Caki2 (cell line): ENCODE results near the gene LDB2. TPM values are rescaled to one million over a fixed set of nuclear protein-coding genes. Genes with fewer than 3 reads are reported as not detected.

ENCODE experiments used
- DNase-seq: peaks from one replicate; pipeline ENCODE4 v3.0.0-alpha.2; 2015; ENCODE audit warnings: low read depth
- in situ Hi-C: cut with HindIII; loops from 2 replicates; pipeline ENCODE4 v1.10.0; 2016; ENCODE audit warnings: low sequenced_read_pairs, low pct_unique_long_range_greater_than_20kb, mixed read lengths
- total RNA-seq: library from RNA; depleted of rRNA; stranded (reverse); fragments of >200 nt; shearing (Covaris generic); gene quantifications from 2 replicates; pipeline ENCODE4 v1.2.3, GENCODE V29; 2014; ENCODE audit warnings: low replicate concordance

LDB2 gene
- total RNA-seq, 1 experiment from 2014 or later = not detected

DNA sequence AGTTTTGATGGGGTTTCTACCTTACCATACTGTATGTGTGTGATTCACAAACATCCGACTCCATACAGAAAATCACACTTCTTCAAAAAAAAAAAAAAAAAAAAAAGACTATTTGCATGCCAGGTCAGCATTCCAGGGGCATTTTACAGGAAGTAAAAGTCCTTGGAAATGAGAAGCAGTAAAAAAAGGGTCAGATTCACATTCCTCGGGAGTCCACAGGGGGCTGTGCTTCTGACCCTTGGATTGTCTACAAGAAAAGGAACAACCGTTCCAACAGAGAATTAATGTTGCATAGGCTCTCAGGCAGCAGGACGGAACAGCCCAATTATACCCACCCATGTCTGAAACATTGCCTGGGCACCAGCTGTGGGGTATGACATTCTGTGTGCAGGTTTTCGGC is 290.3 kb downstream of the LDB2 start:
- DNase-seq = no peak
- in situ Hi-C loops = no loop called here

DNA sequence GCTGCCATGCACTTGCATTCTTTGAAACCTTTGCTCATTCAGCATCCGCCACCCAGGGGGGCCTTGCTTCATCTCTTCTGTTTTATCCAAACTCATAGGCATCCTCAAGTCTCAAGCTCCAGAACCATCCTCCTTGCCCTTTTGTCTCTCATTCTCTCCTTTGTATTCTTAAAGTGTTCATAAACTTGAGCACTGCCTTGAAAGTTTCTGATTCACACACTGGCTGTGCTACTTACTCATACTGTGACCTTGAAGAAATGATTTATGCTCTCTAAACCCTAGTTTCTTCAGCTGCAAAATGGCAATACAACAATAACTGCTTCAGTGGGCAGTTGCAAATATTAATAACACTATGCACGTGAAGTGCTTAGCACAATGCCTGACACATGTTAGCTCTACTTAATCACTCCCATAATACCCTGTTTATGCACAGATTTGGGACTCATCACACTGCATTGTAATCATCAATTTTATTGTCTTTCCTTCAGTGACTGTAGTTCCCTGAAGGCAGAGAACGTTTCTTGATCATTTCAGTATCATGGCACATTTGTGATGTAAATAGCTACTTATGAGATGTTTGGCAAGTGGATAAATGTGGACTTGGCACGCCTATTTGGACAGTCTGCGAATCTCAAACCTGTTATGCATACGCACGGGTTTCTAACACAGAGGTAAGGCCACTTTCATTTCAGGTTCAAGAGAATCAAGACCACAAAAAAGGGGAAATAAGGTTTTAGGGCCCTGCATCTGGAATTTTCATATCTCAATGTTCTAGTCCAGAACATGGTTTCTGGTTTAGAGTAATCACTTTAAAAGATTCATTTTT is 291.0 kb downstream of the LDB2 start:
- in situ Hi-C loops = no loop called here
- DNase-seq = no peak

DNA sequence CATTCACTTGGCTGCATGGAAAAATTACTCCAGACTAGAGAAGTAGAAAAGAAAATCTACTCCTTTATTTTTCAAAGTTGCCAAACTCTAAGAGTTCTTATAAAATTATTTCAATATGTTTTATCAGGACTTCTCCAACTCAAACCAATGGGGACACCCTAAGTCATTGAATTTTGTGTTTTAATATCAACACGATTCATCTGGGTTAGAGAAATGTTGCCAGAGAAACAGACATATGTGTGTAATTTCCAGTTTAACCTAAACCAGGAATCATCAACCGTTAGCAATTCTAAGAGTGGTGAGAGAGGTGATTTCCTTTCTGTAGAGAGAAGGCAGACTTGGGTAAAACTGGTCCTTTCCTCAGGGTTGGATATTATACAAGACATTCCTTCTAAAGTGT is 291.8 kb downstream of the LDB2 start:
- DNase-seq = no peak
- in situ Hi-C loops = no loop called here

DNA sequence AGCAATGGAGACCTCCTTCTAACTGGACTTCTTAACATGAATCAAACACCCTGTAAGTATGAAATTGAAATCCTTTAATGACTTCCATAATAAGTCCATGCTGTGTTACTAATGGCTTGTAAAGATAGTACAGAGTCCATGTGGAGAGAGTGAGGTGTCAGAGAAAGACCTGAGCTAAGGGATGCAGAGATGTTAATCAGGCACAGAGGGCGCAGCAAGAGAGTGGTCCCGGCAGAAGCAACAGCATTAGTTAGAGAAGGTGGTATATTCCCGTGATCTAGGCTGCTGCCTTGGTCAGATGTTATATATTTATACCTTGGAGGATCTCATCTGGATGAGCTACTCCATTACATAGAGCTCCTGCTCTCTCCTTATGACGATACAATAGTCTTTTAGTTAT is 295.3 kb downstream of the LDB2 start:
- DNase-seq = no peak
- in situ Hi-C loops = no loop called here

DNA sequence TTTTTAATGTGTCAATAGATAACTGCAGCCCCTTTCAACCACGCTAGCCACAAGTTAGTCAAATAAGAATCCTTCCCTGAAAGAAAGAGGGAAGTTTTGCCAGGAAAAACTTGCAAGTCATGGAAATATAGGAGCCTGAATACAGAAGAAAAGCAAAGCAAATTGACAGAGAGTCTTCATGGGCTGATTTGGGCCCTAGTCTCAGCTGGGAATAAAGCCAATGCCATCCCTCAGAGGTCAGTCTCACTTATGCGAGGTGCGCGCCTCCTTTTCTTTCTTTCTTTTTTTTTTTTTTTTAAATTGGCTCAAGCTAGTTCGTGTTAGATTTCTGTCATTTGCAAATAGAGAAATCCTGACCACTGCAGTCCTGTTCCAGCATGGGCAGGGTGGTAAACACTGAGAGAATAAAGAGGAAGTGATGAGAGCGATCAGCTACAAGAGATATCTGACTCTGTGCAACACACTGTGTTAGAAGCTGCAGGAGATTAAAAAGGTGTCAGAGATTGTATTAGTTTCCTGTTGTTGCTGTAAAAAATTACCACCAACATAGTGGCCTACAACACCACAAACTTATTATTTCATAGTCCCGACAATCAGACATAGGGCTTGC is 299.7 kb downstream of the LDB2 start:
- no peak for DNase-seq

DNA sequence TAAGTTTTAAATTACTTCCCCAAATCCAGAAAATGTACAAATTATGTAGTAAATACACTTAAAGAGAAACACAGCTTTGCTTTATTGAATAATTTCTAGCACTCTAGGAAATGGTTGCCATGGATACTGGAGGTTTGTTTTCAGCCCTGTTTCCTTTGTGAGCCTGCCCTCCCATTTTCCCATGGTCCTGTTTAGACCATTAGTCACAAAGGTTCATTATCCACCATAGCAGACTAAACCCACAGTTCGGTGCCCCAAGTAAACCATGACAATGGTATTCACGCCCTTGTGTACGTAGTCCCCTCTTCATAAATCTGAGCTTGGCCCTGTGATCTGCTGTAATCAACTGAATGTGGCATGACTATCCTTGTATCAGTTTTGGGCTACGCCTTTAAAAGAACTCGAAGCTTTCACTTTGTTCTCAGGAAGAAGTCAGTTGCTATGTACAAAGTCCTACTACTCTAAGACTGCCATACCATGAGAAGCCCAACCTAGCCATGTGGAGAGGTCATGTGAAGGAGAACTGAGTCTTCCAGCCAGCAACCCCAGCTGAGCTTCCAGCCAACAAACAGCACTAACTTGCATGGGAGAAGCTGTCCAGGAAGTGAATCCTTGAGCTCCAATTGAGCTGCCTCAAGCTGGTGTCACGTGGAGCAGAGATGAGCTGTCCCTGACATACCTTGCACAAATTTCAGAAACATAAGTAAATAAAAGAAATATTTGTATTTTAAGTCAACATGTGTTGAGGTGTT is 300.4 kb downstream of the LDB2 start:
- DNase-seq = no peak
- in situ Hi-C loops = no loop called here

More for the DNA sequence above, 299.7 kb downstream of the LDB2 start:
- in situ Hi-C loops = no loop called here

DNA sequence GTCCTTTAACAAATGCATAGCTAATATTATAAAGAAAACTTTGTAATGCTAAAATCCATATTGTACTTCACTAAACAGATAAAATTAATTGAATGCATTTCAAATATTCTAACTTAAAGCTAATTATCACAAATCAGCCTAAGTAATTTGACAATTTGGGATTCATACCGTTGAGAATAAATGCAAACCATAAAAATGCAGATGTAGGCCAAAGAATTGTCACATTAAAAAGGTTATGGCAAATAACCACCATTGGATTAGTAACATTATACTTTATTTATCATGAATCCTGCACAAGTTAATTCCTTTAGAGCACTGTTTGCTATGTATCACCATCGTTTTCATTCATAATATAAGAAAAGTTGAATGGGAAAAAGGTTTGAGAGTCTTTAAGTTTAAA is 301.0 kb downstream of the LDB2 start:
- DNase-seq = no peak
- in situ Hi-C loops = no loop called here

DNA sequence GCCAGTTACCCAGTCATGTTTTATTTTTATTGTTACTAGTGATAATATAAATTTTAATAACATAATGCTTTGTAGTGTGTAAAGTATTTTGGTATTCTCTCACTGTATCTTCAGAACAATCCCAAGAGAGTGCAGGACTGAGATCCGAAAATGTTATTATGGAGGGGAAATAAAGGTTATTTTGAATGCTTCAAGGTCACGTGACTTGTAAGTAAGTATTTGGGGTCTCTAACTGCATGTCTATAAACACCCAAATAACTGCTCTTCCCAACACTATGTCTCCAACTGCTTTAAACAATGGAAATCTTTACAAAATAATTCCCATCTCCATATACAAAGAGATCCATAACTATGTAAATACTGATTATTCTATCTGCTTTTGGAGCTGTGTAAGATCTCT is 302.2 kb downstream of the LDB2 start:
- in situ Hi-C loops = no loop called here
- no peak for DNase-seq

DNA sequence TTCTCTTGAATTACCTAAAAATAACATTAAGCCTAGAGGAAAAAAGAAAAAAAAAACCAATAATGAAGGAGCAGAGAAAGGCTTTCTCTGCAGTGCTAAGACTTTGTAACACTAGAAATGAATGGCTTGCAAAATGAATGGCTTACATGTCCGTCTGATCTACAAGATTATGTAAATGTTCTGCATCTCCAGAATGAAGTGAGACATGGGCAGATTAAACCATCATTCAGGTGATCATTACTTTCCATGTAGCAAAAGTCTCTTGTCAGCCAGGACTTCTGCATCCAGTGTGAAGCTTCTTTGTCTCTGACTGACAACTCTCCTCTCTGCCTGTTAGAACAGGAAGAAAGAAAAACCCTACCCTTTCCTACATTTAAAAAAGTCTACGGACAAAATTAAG is 304.3 kb downstream of the LDB2 start:
- in situ Hi-C loops = no loop called here

DNA sequence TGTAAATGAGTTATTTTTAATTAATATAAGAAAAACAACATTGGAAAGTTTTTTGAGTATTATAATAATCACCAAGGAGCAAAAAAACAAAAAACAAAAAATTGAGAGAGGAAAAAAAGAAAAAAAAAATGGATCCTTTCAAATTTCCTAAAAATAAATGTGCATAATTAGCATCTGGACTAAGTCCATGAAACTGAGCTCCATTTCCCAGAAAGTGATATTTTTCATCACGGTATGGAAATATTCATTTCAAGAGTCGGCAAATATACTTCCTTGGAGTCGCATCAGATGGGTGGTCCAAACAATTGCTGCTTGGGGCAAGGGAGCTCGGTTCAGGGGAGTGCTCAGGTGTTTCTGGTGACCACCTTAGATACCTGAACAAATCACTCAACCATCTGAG is 305.1 kb downstream of the LDB2 start:
- in situ Hi-C loops = no loop called here

More for the DNA sequence above, 304.3 kb downstream of the LDB2 start:
- no peak for DNase-seq

DNA sequence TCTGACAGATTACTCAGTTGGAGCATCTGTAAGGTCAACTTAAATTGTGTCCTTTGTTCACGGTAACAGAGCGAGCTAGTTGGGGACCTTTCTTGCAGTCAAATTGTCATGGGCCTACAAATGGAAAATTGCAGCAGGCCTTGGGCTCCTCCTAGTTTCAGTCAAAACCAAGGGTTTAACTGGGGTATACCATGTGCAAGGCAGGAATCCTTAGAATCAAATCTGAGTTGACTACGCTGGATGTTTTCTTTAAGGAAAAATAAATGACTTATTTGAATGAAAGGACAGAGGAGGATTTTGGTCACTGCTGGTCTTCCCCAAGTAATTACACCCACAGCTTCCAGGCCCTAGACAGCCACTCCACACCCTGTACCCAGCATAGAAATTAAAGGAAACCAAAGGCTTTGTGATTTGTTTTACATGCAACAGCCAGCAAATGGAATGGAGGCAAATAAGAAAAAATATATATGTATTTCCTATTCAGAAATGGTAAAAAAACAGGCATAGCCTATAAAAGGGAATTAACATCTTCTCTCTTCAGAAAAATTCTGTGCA is 307.1 kb downstream of the LDB2 start:
- DNase-seq = no peak
- in situ Hi-C loops = no loop called here

More for the DNA sequence above, 305.1 kb downstream of the LDB2 start:
- DNase-seq = no peak

DNA sequence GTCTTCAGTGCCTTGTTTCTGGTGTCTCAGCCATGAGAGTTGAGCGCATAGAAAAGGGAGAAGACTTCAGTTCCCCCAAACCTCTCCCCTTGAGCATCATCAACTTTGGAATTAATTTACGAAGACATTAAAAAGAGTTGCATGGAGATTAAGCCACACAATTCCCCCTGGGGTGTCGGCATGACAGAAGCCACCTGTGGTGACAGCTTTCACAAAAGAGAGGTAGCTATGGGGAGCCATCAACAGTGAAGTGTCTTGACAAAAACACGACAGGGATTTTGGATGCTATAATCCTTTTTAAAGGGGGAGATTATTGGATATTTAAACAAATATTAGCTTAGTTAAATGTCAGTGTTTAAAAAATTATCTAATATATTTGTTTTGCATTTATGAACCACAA is 307.6 kb downstream of the LDB2 start:
- no peak for DNase-seq
- in situ Hi-C loops = no loop called here

DNA sequence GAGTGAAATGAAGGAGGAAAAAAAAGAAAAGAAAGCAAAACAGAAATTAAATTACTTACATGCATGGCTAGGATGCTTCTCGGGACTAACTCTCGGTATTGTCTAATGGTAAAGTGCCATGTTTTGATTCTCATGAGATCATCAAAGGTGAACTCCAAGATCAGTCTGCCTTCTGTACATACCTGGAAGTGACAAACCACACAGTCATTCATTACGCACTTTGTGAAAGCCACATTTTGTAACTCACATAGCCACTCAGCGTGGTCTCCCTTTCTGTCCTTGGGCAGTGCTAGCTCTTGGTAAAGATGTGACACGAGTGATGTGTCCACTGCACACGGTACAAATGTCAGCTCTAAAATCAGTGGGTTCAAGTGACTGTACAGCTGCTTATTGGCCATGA is 309.8 kb downstream of the LDB2 start:
- in situ Hi-C loops = no loop called here

DNA sequence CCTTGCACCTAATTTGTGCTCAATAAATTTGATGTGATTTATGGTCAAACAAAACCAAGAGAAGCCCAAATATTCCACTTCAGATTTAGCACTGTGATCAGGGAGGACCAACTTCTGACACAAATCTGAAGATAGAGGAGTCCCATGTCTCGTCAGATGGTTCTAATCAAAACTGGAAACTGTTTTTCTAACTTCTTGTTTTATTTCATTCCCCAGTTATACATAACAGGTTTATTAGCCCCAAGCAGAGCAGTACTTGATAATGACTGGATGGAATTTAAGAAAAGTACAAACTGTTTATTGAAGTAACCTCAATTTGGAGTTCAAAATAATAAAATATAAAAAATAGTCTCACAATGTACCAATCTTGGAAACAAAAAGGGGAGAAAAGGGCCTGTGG is 310.3 kb downstream of the LDB2 start:
- in situ Hi-C loops = no loop called here
- DNase-seq = no peak

More for the DNA sequence above, 309.8 kb downstream of the LDB2 start:
- no peak for DNase-seq

DNA sequence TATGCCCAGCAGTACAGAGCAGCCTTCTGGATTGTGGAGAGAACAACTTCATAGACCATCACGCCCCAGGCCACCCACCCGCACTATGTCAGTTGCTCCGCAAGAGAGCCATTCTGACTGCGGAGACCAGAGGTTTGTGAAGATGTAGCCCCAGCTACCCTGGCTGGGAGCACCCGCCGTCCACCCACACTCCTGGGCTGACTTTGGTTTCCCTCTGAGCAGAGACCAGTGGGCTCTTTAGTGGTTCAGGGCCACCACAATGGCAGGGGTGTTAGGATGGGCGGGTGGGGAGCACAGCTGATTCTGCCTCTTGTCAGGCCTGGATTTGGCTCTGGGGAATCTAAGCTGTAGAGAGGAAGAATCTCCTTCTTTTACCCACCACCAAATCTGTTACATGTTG is 313.4 kb downstream of the LDB2 start:
- no peak for DNase-seq
- in situ Hi-C loops = no loop called here

DNA sequence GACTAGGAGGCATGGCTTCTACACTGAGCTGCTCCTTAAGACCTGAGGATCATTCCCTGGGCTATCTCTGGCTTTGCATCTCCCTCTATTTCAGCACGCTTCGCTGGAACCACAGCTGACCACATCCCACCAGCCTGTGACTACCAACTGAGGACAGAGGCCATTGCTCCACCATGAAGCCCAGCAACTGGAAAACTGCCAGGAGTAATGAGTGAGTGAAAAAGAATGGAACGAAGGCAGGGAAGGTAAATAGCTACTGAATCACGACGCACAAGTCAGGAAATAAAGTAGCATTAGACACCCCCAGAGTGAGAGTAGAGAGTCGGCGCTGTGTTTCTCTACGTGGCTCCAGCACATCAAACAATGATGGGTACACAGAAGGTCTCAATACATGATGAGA is 314.7 kb downstream of the LDB2 start:
- DNase-seq = peak; percentile 75
- in situ Hi-C loops = no loop called here

DNA sequence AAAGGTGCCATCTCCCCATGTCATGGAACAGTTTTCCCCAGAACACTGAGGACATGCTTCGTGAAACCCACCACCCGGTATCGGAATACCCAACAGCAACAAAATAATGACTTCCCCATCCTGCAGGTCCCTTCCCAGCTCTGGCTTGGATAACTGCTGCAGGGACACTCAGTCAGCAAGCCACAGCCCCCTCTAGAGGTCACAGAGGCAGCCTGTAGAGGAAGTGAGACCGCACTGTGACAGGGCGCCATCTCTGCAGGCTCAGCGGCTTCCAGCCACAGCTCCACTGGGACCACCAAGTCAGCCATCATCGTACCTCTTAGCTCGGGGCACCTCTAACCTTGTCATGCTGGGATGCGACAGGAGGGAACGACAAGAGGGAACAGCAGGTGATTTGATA is 315.9 kb downstream of the LDB2 start:
- no peak for DNase-seq
- in situ Hi-C loops = no loop called here

DNA sequence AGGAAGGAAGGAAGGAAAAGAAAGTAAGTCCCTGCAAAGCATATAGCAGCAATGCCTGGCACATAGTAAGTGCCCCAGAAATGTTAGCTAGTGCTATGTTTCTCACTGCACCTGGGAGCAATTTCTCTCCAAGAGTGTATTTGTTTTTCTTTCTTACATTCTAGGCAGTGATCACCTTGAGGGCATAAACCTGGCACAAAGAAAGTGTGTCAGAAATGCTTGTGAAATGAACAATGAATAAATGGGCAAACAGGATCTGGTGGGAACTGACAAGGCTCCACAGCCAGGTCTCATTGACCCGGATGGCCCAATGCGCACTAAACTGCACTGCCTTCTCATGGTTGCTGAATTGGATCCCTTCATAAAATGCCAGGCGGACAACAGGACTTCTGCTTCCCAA is 316.4 kb downstream of the LDB2 start:
- in situ Hi-C loops = no loop called here
- no peak for DNase-seq

DNA sequence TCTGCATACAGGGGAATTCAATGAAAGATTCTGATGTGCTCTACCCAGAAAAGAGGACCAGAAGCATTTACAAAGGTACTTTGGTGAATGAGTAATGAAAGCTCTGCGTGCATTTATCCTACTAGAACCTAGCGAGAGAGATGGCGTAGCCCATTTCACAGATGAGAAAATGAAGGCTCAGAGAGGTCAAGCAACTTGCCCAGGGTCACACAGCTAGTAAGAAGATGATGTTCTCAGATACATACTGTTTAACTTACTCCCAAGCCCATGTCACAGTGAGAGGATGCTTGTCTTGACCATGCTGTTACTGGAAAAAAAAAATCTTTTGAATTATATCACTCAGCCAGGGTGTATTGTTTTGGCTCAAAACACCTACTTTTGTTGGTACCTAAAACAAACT is 317.3 kb downstream of the LDB2 start:
- DNase-seq = no peak
- in situ Hi-C loops = no loop called here
